HG02763 (cell line): ENCODE results near the gene ICAM3.

Source experiments
- ATAC-seq: cut with Tn5 transposase; IDR thresholded peaks from one replicate; pipeline ENCODE4 v1.9.1; 2021; ENCODE audit warnings: mild to moderate bottlenecking, moderate library complexity; ENCODE audit not compliant: unreplicated experiment

The ICAM3 gene

GRCh38 chr19:10292789-10293636 lies 46.4 kb downstream of the ICAM3 start:
- no peak for ATAC-seq

- ATAC-seq = peak; percentile 43
Measured at GRCh38 chr19:10292206-10292788, 47.1 kb downstream of the ICAM3 start.

GRCh38 chr19:10291554-10292205 lies 47.7 kb downstream of the ICAM3 start:
- ATAC-seq = no peak

GRCh38 chr19:10290876-10291553 lies 48.4 kb downstream of the ICAM3 start:
- no peak for ATAC-seq

- ATAC-seq = no peak
Measured at GRCh38 chr19:10290357-10290875, 49.0 kb downstream of the ICAM3 start.

GRCh38 chr19:10289836-10290356 lies 49.5 kb downstream of the ICAM3 start, which contains the start of gene ICAM5:
ICAM5 (plus strand) TSS chr19:10289952; CDS start chr19:10290044, 92 bp downstream.
- no peak for ATAC-seq

GRCh38 chr19:10289167-10289835 lies 50.1 kb downstream of the ICAM3 start:
- no peak for ATAC-seq

- ATAC-seq = no peak
Measured at GRCh38 chr19:10288662-10289166, 50.7 kb downstream of the ICAM3 start.

- no peak for ATAC-seq
Measured at GRCh38 chr19:10286803-10287737, 52.4 kb downstream of the ICAM3 start, which contains the start of gene ICAM4. ICAM4 (plus strand) TSS chr19:10286955; CDS start chr19:10287013, 58 bp downstream.

- no peak for ATAC-seq
Measured at GRCh38 chr19:10285393-10285792, 54.0 kb downstream of the ICAM3 start.

- ATAC-seq = no peak
Measured at GRCh38 chr19:10284960-10285278, 54.5 kb downstream of the ICAM3 start.

- ATAC-seq = no peak
Measured at GRCh38 chr19:10284065-10284959, 55.1 kb downstream of the ICAM3 start.
